ENCODE results near the gene FAM98C. TPM values are rescaled to one million over a fixed set of nuclear protein-coding genes. Genes with fewer than 3 reads are reported as not detected.

The FAM98C gene
- total RNA-seq, 1 experiment from 2014 or later = 10.2 TPM

- no peak for TF ChIP-seq ZSCAN18 (CRISPR knock-in tag; IDR thresholded peaks at IDR 0.05)
- TF ChIP-seq SOX15 (CRISPR knock-in tag; IDR thresholded peaks at IDR 0.05) = no peak
- no peak for TF ChIP-seq MLX (CRISPR knock-in tag; IDR thresholded peaks at IDR 0.05)
- peak; percentile 56; the same call in 1 of the 2 replicates for TF ChIP-seq FOXP4 (CRISPR knock-in tag; IDR thresholded peaks at IDR 0.05)
- no peak for TF ChIP-seq EMX1 (CRISPR knock-in tag; IDR thresholded peaks at IDR 0.05)
- 0 out of 2 replicates have a peak, but pooled peaks have one; percentile 68 for TF ChIP-seq ATF1 (CRISPR knock-in tag; IDR thresholded peaks at IDR 0.05)
- TF ChIP-seq NR2C2 (CRISPR knock-in tag; IDR thresholded peaks at IDR 0.05) = no peak
- TF ChIP-seq AR (CRISPR knock-in tag; IDR thresholded peaks at IDR 0.05) = no peak
- peak; percentile 94 for TF ChIP-seq FOXP1 (CRISPR knock-in tag; IDR thresholded peaks at IDR 0.05; ENCODE audit: borderline replicate concordance)
- TF ChIP-seq ZNF263 (CRISPR knock-in tag; IDR thresholded peaks at IDR 0.05; ENCODE audit: low read depth) = no peak
- TF ChIP-seq MAX (CRISPR knock-in tag; IDR thresholded peaks at IDR 0.05) = peak; percentile 77
- TF ChIP-seq IRF1 (CRISPR knock-in tag; IDR thresholded peaks at IDR 0.05) = no peak
- no peak for TF ChIP-seq GRHL2 (CRISPR knock-in tag; IDR thresholded peaks at IDR 0.05; ENCODE audit: insufficient replicate concordance, severe bottlenecking)
- TF ChIP-seq ETV6 (CRISPR knock-in tag; IDR thresholded peaks at IDR 0.05) = peak; percentile 87
- TF ChIP-seq ZBTB21 (CRISPR knock-in tag; IDR thresholded peaks at IDR 0.05; ENCODE audit: borderline replicate concordance) = no peak
- TF ChIP-seq GTF2I (CRISPR knock-in tag; conservative IDR thresholded peaks at IDR 0.05) = no peak
- TF ChIP-seq RELA (CRISPR knock-in tag; IDR thresholded peaks at IDR 0.05; ENCODE audit: borderline replicate concordance) = no peak
- peak; percentile 23; the same call in 1 of the 2 replicates for TF ChIP-seq PRDM15 (CRISPR knock-in tag; IDR thresholded peaks at IDR 0.05)
- TF ChIP-seq CBFB (CRISPR knock-in tag; IDR thresholded peaks at IDR 0.05; ENCODE audit: low read depth) = no peak
- no peak for TF ChIP-seq ATF2 (CRISPR knock-in tag; IDR thresholded peaks at IDR 0.05; ENCODE audit: borderline replicate concordance, low read depth)
- TF ChIP-seq USF2 (CRISPR knock-in tag; IDR thresholded peaks at IDR 0.05) = peak; percentile 55; the same call in 1 of the 2 replicates
- TF ChIP-seq SMAD3 (CRISPR knock-in tag; IDR thresholded peaks at IDR 0.05; ENCODE audit: borderline replicate concordance) = 0 out of 2 replicates have a peak, but pooled peaks have one; percentile 63
- TF ChIP-seq ZNF671 (CRISPR knock-in tag; IDR thresholded peaks at IDR 0.05) = no peak
- TF ChIP-seq NFYB (CRISPR knock-in tag; conservative IDR thresholded peaks at IDR 0.05; ENCODE audit: low read depth) = peak; percentile 36; the same call in 1 of the 2 replicates
- TF ChIP-seq NFE2L1 (CRISPR knock-in tag; IDR thresholded peaks at IDR 0.05) = peak; percentile 86
Measured at GRCh38 chr19:38374332-38375097, 28.4 kb upstream of the FAM98C start, which contains the start of gene PSMD8 (continued).

All from WTC11 (cell line).